Bronchial epithelial cell (primary cell): ENCODE measurements around the gene ZNF775. TPM values are rescaled to one million over a fixed set of nuclear protein-coding genes. Genes with fewer than 3 reads are reported as not detected.

Experiments used
- DNase-seq: peaks from one replicate; pipeline ENCODE4 v3.0.0-alpha.2; 2010; ENCODE audit warnings: low read depth
- FAIRE-seq: peaks from 2 replicates; lab custom pipeline; 2011; peaks lifted over from hg19 to GRCh38; lab: Jason Lieb, UNC
- H3K27me3 ChIP-seq: 2 replicates; pipeline ENCODE4 v1.5.1; 2011; ENCODE audit warnings: low read length; ENCODE audit not compliant: control insufficient read depth, insufficient read depth
- H3K36me3 ChIP-seq: 2 replicates; pipeline ENCODE4 v1.5.1; 2011; ENCODE audit warnings: low read length; ENCODE audit not compliant: control insufficient read depth, insufficient read depth
- H3K4me3 ChIP-seq: 2 replicates; pipeline ENCODE4 v1.5.1; 2011; ENCODE audit warnings: mild to moderate bottlenecking, low read depth, low read length, control low read depth
- total RNA-seq: library from RNA; depleted of rRNA; stranded (reverse); fragments of >200 nt; gene quantifications from 2 replicates; pipeline ENCODE4 v1.2.1, GENCODE V29; 2014
- TF ChIP-seq, protein P1 (sequence below): IDR thresholded peaks from 2 replicates; pipeline ENCODE4 v1.5.1; 2011; ENCODE audit warnings: mild to moderate bottlenecking, moderate library complexity, low read length, control low read depth, inconsistent platforms; ENCODE audit not compliant: insufficient read depth, severe bottlenecking

The ZNF775 gene
- total RNA-seq, 1 donor from 2014 or later = 3.2 TPM

DNA sequence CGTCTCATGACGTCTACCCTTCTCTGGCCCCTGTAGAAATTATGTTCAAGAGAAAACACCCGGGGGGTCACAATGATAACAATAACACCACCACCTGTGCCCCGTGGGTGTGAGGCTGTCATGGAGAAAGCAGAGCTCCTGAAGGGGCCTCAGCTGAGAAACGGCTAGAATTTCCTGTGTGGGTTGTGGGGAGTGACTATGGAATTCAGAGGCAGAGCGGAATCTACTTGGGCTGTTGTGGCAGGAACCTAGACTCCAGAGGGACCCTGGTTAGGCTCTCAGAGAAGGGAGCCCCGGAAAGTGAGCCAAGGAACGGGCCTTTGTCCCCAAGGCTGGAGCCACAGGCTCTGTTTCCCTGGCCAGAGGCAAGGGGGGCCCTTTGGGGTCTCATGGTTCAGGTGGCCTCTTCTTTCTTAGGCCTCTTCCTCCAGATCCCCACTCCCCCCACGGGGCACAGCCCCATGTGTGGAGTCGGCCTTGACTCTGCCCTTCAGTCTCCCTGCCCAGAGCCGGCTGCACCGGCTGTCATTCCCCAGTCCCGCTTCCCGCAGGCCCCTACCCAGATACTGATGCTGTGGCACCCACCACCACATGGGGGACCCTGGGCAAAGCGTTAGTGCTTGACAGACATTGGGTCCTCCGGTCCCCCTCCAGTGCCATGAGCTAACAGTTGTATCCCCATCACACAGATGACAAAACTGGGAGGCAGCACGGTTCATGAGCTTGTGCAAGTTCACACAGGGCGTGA, 64.8 kb downstream of the ZNF775 start:
- TF ChIP-seq, protein P1, sequence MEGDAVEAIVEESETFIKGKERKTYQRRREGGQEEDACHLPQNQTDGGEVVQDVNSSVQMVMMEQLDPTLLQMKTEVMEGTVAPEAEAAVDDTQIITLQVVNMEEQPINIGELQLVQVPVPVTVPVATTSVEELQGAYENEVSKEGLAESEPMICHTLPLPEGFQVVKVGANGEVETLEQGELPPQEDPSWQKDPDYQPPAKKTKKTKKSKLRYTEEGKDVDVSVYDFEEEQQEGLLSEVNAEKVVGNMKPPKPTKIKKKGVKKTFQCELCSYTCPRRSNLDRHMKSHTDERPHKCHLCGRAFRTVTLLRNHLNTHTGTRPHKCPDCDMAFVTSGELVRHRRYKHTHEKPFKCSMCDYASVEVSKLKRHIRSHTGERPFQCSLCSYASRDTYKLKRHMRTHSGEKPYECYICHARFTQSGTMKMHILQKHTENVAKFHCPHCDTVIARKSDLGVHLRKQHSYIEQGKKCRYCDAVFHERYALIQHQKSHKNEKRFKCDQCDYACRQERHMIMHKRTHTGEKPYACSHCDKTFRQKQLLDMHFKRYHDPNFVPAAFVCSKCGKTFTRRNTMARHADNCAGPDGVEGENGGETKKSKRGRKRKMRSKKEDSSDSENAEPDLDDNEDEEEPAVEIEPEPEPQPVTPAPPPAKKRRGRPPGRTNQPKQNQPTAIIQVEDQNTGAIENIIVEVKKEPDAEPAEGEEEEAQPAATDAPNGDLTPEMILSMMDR = no peak
- no peaks in the 10 kb centered on the region for H3K27me3 ChIP-seq
- H3K36me3 ChIP-seq = no peaks in the 10 kb centered on the region
- no peak for FAIRE-seq
- DNase-seq = no peak
- H3K4me3 ChIP-seq = no peak overlapping the region

DNA sequence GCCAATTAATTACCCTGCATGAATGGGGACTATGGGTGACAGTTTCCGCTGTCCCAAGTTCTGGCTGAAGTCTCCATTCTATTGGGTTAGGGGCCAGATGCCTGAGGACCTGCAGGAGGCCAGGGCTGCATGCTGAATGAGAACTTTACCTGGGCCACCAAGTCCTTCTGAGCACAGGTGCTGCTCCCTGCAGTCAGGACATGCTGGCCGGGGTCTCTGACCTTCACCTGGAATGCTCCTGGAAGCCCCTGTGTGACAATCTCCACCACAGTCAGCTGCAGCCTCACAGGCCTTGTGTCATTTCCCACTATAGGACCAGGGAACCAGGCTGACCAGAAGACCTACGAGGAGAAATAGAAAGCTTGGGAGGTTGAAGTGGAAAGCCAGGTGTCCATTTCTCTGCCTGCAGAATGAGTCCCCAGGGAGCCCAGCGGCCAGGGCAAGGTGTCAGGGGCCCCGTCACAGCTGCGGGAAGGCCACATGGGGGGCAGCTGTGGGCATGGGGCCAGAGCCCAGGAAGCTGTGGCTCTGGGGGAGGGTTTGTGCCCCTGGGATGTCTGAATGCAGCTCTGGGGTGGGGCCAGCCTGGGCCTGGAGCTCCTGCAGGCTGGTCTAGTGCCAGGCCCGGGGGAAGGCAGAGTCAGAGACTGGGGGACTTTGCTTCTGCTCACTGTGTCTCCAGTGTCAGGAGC, 65.7 kb downstream of the ZNF775 start:
- no peaks in the 10 kb centered on the region for H3K27me3 ChIP-seq
- TF ChIP-seq, protein P1 = no peak
- H3K36me3 ChIP-seq = no peaks in the 10 kb centered on the region
- DNase-seq (no peak), FAIRE-seq (no peak)
- no peak overlapping the region for H3K4me3 ChIP-seq

DNA sequence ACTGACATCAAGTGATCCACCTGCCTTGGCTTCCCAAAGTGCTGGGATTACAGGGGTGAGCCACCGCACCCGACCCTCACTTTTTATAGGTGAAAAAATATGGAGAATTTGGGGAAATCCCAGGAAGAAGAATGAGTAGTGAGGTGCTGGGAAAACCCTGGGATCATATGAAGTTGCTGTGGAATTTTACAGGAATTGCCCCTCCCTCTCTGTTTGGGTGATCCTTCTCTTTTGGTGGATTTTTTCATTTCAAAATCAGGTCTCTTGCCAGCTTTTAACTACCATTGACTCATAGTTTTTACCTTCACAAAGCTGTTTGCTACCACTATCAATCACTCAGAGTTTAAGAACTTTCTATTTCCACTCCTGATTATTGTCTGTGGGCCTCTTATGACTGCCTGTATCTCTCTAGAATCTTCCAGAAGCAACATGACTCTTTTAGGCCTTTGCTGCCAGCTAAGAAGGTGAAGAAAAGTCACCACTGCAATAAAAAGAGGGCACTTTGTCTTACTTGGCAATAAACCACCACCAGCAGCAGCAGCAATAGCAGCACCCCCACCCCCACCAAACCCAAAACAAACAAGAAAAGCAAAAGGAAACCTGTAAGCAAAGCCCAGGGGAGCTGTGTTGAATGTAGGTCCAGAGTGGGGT, 67.3 kb downstream of the ZNF775 start:
- DNase-seq (no peak), FAIRE-seq (no peak)
- H3K27me3 ChIP-seq = no peaks in the 10 kb centered on the region
- no peak overlapping the region for H3K4me3 ChIP-seq
- no peaks in the 10 kb centered on the region for H3K36me3 ChIP-seq
- TF ChIP-seq, protein P1 = no peak

Other genes starting within 250 kb of the ZNF775 start
- gene LRRC61, start 56.0 kb upstream of the ZNF775 start, total RNA-seq = 7.6 and 8.2 TPM in 2 replicates
- 4.2 and 6.4 TPM in 2 replicates for gene ACTR3C, start 55.8 kb upstream of the ZNF775 start, total RNA-seq
- 1.1 TPM in 1 of 2 replicates, not detected in the other for gene RARRES2, start 37.7 kb upstream of the ZNF775 start, total RNA-seq
- gene REPIN1, start 10.5 kb upstream of the ZNF775 start, total RNA-seq = 26.1 and 28.2 TPM in 2 replicates
- under 0.01 TPM in 2 replicates for gene GIMAP8, start 71.3 kb downstream of the ZNF775 start, total RNA-seq
- gene GIMAP7, start 135.5 kb downstream of the ZNF775 start, total RNA-seq = not detected in 2 replicates
- gene GIMAP4, start 188.1 kb downstream of the ZNF775 start, total RNA-seq = not detected in 2 replicates